NCI-H1417 treated with DMSO at 0.1 percent for 48 hours (cell line): ENCODE data around the gene IGSF9.

Experiments used
- DNase-seq: peaks from one replicate; lab custom pipeline; 2025; lab: John Stamatoyannopoulos, UW

IGSF9 gene

DNA sequence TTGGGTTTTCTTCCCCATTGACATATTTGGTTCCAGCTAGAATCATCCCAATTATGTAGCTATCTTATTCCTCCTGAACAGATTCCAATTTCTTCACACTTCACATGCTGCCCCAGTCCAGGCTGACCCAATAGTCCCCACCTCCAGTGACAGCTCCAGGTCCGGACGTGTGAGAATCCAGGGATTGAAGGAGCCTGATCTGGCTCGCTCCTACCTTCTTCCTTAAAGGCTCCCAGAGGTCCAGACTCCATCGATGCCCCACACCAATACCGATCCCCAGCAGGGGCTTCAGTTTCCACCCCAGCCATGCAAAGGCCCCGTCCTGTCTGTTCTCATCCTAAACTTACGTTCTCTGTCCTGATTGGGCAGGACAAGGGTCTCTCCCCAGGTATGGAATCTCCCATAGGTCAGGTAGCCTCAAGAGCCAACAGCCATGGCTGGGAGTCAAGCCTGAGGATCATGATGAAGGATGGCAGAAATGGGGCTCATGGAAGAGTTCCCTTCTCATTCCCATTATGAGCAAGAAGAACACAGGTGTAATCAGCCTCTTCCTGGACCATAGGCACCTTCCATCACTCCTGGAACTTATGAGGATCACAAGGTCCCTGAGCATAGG lies 29.0 kb upstream of the IGSF9 start:
- no peak for DNase-seq

DNA sequence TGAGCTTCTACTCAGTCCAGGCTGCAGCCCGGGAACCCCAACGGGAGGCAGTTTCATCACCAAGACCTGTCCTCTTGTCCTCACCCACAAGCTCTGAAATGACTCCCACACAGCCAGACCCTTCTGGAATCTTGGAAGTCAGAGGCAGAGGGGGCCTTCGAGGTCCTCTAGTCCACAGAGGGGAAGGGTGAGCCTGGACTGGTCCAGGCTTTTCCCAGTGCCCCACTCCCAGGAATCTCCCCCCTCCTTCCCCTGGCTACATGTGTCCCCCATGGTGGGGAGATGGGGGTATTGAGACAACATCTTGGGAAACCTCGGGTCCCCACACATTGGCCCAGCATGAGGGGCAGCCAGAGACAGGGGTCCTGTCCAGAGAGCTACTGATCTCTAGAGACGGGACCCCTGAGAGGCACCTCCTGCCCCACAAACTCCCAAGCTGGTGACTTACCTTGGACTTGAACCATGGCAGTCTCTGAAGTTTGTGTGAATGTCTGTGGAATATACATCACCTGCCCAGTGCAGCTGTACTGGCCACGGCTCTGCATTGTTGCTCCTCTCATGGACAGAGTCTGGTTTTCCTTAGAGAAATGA lies 28.0 kb upstream of the IGSF9 start:
- no peak for DNase-seq

GRCh38 chr1:159972443-159973205 lies 27.2 kb upstream of the IGSF9 start:
- no peak for DNase-seq

GRCh38 chr1:159970932-159971342 lies 25.5 kb upstream of the IGSF9 start:
- no peak for DNase-seq

DNA sequence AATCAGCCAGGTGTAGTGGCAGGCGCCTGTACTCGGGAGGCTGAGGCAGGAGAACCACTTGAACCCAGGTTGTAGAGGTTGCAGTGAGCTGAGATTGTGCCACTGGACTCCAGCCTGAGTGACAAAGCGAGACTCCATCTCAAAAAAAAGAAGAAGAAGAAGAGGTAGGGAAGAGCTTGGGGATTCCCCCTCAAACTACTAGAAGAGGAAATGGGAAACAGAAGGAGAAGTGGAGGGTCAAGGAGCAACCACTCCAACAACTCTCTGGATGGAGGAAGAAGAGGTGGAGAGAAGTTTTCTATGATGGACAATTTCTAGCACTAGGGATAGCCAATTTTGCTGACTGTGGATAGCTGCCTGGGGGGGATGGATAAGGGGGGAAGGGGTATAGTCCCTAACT lies 23.5 kb upstream of the IGSF9 start:
- no peak for DNase-seq

DNA sequence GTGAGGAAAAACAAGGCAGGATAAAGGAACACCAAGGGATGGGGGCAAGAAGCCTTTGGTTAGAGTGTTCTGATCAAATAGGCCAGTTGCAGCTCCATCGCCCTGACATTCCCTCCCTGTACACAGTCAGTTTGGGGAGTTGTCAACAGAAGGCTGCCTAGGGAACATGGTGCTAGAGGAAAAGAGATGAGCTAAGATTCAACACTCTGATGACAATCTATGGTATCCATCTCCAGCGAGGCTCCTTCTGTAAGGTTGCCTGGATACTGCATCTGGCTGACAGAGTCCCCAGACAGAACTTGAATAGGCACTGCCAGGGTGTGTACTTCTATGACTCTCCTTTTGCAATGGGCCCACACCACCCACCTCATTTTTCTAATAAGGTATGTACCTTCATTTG lies 19.9 kb upstream of the IGSF9 start:
- no peak for DNase-seq

DNA sequence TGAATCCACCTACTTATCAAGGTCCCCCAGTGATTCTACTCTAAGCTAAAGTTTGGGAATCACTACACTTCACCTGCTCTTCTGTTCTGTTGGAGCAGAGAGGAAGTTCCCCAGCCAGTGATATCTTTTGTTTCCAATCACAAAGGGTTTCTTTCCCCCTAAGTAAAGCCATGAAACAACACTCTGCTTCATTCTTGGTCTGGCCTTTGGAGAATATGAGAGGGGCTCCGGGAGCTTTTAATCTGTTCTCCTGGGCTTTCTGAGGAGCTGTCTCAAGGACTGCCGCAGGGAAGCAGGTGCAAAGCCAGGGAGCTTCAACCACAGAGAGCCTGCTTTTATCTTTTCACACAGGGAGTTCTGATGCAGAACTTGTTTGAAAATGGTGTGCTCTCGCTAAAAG lies 18.7 kb upstream of the IGSF9 start:
- DNase-seq: no peak

DNA sequence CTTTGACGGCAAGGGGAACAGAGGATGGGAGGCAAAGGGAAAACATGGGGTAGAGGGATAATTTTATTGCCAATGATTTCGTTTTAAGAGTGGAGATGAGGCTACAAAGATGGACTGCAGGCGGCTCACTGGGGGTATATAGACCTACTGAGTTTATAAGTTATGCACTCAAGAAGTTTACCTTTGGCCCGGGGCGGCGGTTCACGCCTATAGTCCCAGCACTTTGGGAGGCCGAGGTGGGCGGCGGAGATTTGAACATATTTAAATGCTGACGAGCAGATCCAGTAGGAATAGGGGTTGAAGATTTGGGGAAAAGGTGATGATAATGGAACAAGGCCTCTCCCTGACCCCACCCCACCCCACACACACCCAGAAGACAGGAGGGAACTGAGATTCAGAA lies 16.8 kb upstream of the IGSF9 start:
- DNase-seq: no peak

GRCh38 chr1:159961636-159962035 lies 16.2 kb upstream of the IGSF9 start:
- no peak for DNase-seq

- DNase-seq: no peak
These were observed 15.4 kb upstream of the IGSF9 start for GRCh38 chr1:159960721-159961381.

- no peak for DNase-seq
These were observed 14.0 kb upstream of the IGSF9 start for GRCh38 chr1:159959451-159959850.

GRCh38 chr1:159958719-159959380 lies 13.4 kb upstream of the IGSF9 start:
- DNase-seq: no peak

DNA sequence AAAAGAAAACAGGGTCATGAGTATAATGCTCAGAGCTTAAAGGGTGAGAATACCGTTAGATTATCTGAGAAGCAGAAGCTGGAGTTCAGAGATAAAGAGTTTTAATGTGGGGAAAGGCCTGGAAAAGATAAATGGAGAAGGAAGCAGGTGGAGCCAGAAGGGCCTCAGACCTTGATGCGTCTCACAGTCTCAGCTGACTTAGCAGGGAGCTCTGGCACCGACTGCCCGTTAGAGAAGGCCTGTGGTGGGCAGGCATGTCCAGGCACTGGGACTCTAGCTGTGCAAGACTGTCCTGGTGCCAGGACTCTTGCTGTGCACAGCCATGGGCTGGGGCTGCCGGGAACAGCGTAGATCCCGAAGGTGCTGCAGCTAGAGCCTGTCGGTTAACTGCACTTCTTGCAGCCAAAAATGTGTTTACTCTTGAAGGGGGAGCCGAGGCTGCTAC lies 12.4 kb upstream of the IGSF9 start:
- DNase-seq: no peak

GRCh38 chr1:159955456-159955855 lies 10.0 kb upstream of the IGSF9 start:
- no peak for DNase-seq

GRCh38 chr1:159953536-159954515 lies 8.4 kb upstream of the IGSF9 start, which contains the start of gene SLAMF9:
Gene SLAMF9 (minus strand): TSS chr1:159954237. CDS start chr1:159954137, 100 bp downstream.
- DNase-seq: no peak

DNA sequence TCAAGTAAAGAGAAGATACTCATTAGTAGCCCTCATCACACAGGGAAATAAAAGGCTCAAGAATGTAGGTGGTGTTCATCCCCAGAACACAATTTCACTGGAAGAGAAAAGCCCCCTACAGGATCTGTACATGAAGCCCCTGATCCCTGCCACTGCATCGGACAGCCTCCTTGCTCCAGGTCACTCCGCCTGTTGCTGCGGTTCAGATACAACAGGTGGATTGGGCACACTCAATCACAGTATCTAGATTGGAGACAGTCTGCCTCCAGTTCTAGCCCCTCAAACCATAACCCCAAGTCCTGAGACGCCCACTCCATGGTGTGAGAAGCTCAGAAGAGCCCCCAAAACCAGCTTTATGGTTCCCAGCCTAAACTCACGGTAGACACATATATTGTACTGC lies 7.5 kb upstream of the IGSF9 start:
- DNase-seq: no peak

- no peak for DNase-seq
These were observed 6.1 kb upstream of the IGSF9 start for GRCh38 chr1:159951551-159951950.

DNA sequence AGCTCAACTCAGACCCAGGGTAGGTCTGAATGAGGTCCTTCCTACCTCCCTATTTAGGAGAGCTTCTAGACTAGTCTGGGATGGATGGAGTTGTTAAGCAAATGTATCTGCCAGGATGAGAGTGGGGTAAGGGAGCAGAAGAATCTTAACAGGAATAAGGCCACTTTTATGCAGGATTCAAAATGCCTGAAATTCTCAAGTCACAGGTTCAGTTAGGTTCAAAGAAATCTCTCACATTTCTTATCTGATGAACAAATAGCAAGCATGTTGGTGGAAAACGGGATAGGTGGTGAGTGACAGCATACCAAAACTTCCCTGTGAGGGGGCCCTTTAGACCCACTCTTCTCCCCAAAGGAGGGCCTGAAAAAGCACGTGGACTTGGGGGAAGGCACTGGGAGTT lies 5.6 kb upstream of the IGSF9 start:
- no peak for DNase-seq

- DNase-seq: no peak
These were observed 4.6 kb upstream of the IGSF9 start for GRCh38 chr1:159949981-159950381.

DNA sequence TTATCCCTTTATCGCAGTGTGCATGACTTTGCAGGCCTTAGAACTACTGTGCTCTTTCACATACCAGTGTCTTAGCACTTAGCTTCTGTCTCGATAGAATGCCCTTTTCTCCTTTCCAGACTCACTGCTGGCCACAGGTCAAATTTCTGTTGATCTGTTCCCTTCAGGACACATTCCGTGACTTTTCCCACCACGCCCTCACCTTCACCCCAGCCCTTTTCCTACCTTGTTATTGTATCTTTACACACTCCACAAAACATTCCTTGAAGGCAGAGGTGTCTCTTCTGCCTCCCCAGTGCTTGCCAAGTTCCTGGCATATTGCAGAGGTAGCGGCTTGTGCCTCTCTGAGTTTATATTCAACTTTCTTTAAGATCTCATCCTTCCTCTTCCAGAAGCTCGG lies 3.7 kb upstream of the IGSF9 start:
- no peak for DNase-seq

DNA sequence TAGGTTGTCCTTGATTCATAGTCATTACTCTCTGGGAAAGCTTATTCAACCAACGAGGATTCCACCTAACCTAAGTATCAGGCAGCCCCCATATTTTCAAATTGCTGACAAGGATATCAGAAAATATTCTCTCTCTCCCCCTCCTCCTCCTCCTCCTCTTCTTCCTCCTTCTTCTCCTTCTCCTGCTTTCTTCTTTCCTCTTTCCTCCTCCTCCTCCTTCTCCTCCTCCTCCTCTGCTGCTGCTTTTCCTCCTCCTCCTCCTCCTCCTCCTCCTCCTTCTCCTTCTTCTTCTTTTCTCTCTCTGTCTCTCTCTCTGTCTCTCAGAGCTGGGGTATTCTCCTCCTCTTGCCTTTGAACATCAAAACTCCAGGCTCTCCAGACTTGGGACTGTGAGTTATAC lies 2.5 kb upstream of the IGSF9 start:
- no peak for DNase-seq
